ENCODE results near the gene RAD54L. TPM values are rescaled to one million over a fixed set of nuclear protein-coding genes. Genes with fewer than 3 reads are reported as not detected.
"Not testable (repeated sequence)": the region's sequence is repeated elsewhere in the genome, so short reads cannot be mapped to it uniquely, and the experiment has no call there.

The RAD54L gene
- total and polyA plus RNA-seq, 4 experiments from 2014 or later: 0.46 to 1.1 (median 1.0) TPM; not detected in 1

- intact Hi-C loops (cut with micrococcal nuclease): no loop called here
- H3K27me3 Mint-ChIP-seq: peaks cover 0 to 2% of the 10 kb centered on the region in 2 donors
- H3K4me1 ChIP-seq (ENCODE audit: insufficient read depth, low read length): no peaks in the 10 kb centered on the region
- no peaks in the 10 kb centered on the region for H3K36me3 Mint-ChIP-seq
- no peaks in the 10 kb centered on the region for H3K27me3 ChIP-seq (ENCODE audit: insufficient read depth, low read length)
- DNase-seq: no peak
- H3K9me3 ChIP-seq (ENCODE audit: control insufficient read depth in 1 of 2, low read length in 2 of 2): no peaks in the 10 kb centered on the region
- H3K4me1 Mint-ChIP-seq: peaks cover 0 to 5% (median 3%) of the 10 kb centered on the region in 4 donors
- H3K9me3 Mint-ChIP-seq: peaks cover 0 to 2% (median 0%) of the 10 kb centered on the region in 8 donors
- no peak overlapping the region for H3K27ac ChIP-seq (ENCODE audit: low read depth, low read length)
- H3K4me3 ChIP-seq (ENCODE audit: low read length in 2 of 2): no peak overlapping the region
- no peak overlapping the region for H3K4me3 Mint-ChIP-seq
- CTCF ChIA-PET (ENCODE audit: partially characterized antibody): interaction anchor here (1.9 kb wide), 1 partner anchor 185 kb away, joined by 5 read pairs; no protein-coding TSS in a partner anchor
- POLR2A ChIA-PET (ENCODE audit: partially characterized antibody): no interaction called here
- peak overlapping the region in 1 of 7 donors; percentile 21 for H3K27ac Mint-ChIP-seq
- H3K36me3 ChIP-seq (ENCODE audit: insufficient read depth, low read length): no peaks in the 10 kb centered on the region
Observed at GRCh38 chr1:46220808-46221207, 26.8 kb upstream of the RAD54L start.

GRCh38 chr1:46221749-46222148 is 25.8 kb upstream of the RAD54L start:
- intact Hi-C loops (cut with micrococcal nuclease): loop anchor here (2.0 kb wide), 1 partner anchor 25 kb away; the partner anchor contains the start of gene RAD54L
- DNase-seq: no peak
- peaks cover 0 to under 1% (median 0%) of the 10 kb centered on the region in 8 donors for H3K9me3 Mint-ChIP-seq
- no peak overlapping the region for H3K4me3 ChIP-seq (ENCODE audit: low read length in 2 of 2)
- no peaks in the 10 kb centered on the region for H3K9me3 ChIP-seq (ENCODE audit: control insufficient read depth in 1 of 2, low read length in 2 of 2)
- no peak overlapping the region for H3K27ac ChIP-seq (ENCODE audit: low read depth, low read length)
- POLR2A ChIA-PET (ENCODE audit: partially characterized antibody): no interaction called here
- no peaks in the 10 kb centered on the region for H3K36me3 ChIP-seq (ENCODE audit: insufficient read depth, low read length)
- no peaks in the 10 kb centered on the region for H3K4me1 ChIP-seq (ENCODE audit: insufficient read depth, low read length)
- H3K4me3 Mint-ChIP-seq: no peak overlapping the region
- CTCF ChIA-PET (ENCODE audit: partially characterized antibody): interaction anchor here (0.9 to 3.2 kb wide), 2 partner anchors 39 to 45 kb away, joined by 3 to 12 read pairs; no protein-coding TSS in a partner anchor
- H3K27me3 Mint-ChIP-seq: peaks cover 0 to under 1% of the 10 kb centered on the region in 2 donors
- no peaks in the 10 kb centered on the region for H3K27me3 ChIP-seq (ENCODE audit: insufficient read depth, low read length)
- H3K36me3 Mint-ChIP-seq: no peaks in the 10 kb centered on the region
- no peak overlapping the region for H3K27ac Mint-ChIP-seq
- H3K4me1 Mint-ChIP-seq: peaks cover 0 to 5% (median 3%) of the 10 kb centered on the region in 4 donors

GRCh38 chr1:46223055-46223454 is 24.5 kb upstream of the RAD54L start:
- H3K27ac ChIP-seq (ENCODE audit: low read depth, low read length); H3K4me3 ChIP-seq (ENCODE audit: low read length in 2 of 2); H3K4me1 Mint-ChIP-seq; DNase-seq; H3K27me3 ChIP-seq (ENCODE audit: insufficient read depth, low read length); H3K4me3 Mint-ChIP-seq; H3K9me3 ChIP-seq (ENCODE audit: control insufficient read depth in 1 of 2, low read length in 2 of 2); H3K36me3 ChIP-seq (ENCODE audit: insufficient read depth, low read length); H3K4me1 ChIP-seq (ENCODE audit: insufficient read depth, low read length); H3K9me3 Mint-ChIP-seq; H3K36me3 Mint-ChIP-seq; H3K27ac Mint-ChIP-seq; H3K27me3 Mint-ChIP-seq: not testable (repeated sequence)
- ChIA-PET POLR2A (ENCODE audit: partially characterized antibody) (interaction anchor here (1.0 kb wide), 1 partner anchor 125 kb away, joined by 3 read pairs; no protein-coding TSS in a partner anchor), CTCF (ENCODE audit: partially characterized antibody) (interaction anchor here (0.7 to 3.4 kb wide), 27 partner anchors 10 to 229 kb away, joined by 3 to 34 read pairs (median 5); partner anchors contain the start of genes LRRC41, PIK3R3, POMGNT1 and UQCRH)
- intact Hi-C loops (cut with micrococcal nuclease): loop anchor here (1.0 to 2.0 kb wide), 4 partner anchors 24 to 186 kb away; partner anchors contain the start of gene RAD54L

- no peaks in the 10 kb centered on the region for H3K27me3 ChIP-seq (ENCODE audit: insufficient read depth, low read length)
- no peaks in the 10 kb centered on the region for H3K9me3 ChIP-seq (ENCODE audit: control insufficient read depth in 1 of 2, low read length in 2 of 2)
- intact Hi-C loops (cut with micrococcal nuclease): loop anchor here (1.0 to 2.0 kb wide), 4 partner anchors 23 to 186 kb away; partner anchors contain the start of gene RAD54L
- Mint-ChIP-seq H3K4me3 (no peak overlapping the region), H3K4me1 (peaks cover 0 to 5% (median 4%) of the 10 kb centered on the region in 4 donors), H3K36me3 (no peaks in the 10 kb centered on the region), H3K9me3 (no peaks in the 10 kb centered on the region), H3K27me3 (no peaks in the 10 kb centered on the region), H3K27ac (peak overlapping the region in 1 of 7 donors; percentile 74)
- no peak overlapping the region for H3K4me3 ChIP-seq (ENCODE audit: low read length in 2 of 2)
- no peaks in the 10 kb centered on the region for H3K4me1 ChIP-seq (ENCODE audit: insufficient read depth, low read length)
- no peak overlapping the region for H3K27ac ChIP-seq (ENCODE audit: low read depth, low read length)
- no peaks in the 10 kb centered on the region for H3K36me3 ChIP-seq (ENCODE audit: insufficient read depth, low read length)
- POLR2A ChIA-PET (ENCODE audit: partially characterized antibody): interaction anchor here (1.0 kb wide), 1 partner anchor 124 kb away, joined by 3 read pairs; no protein-coding TSS in a partner anchor
- DNase-seq: peak; percentile 41 to 59 (median 49)
- CTCF ChIA-PET (ENCODE audit: partially characterized antibody): interaction anchor here (0.7 to 3.4 kb wide), 32 partner anchors 10 to 229 kb away, joined by 3 to 34 read pairs (median 4); partner anchors contain the start of genes LRRC41, PIK3R3, POMGNT1 and UQCRH
Observed at GRCh38 chr1:46223472-46223943, 24.1 kb upstream of the RAD54L start.

GRCh38 chr1:46224966-46225365 is 22.6 kb upstream of the RAD54L start:
- H3K4me3 Mint-ChIP-seq: no peak overlapping the region
- H3K4me3 ChIP-seq (ENCODE audit: low read length in 2 of 2): no peak overlapping the region

GRCh38 chr1:46231231-46231630 is 16.3 kb upstream of the RAD54L start:
- H3K4me1 ChIP-seq (ENCODE audit: insufficient read depth, low read length); H3K27ac ChIP-seq (ENCODE audit: low read depth, low read length); H3K27me3 ChIP-seq (ENCODE audit: insufficient read depth, low read length); H3K27me3 Mint-ChIP-seq; H3K4me3 Mint-ChIP-seq; DNase-seq; POLR2A ChIA-PET (ENCODE audit: partially characterized antibody); H3K36me3 ChIP-seq (ENCODE audit: insufficient read depth, low read length); H3K36me3 Mint-ChIP-seq; H3K4me3 ChIP-seq (ENCODE audit: low read length in 2 of 2); H3K9me3 ChIP-seq (ENCODE audit: control insufficient read depth in 1 of 2, low read length in 2 of 2); H3K4me1 Mint-ChIP-seq; intact Hi-C loops (cut with micrococcal nuclease); H3K9me3 Mint-ChIP-seq; H3K27ac Mint-ChIP-seq: not testable (repeated sequence)
- CTCF ChIA-PET (ENCODE audit: partially characterized antibody): interaction anchor here (0.6 to 4.6 kb wide), 2 partner anchors 7 to 13 kb away, joined by 3 to 25 read pairs; no protein-coding TSS in a partner anchor

More at GRCh38 chr1:46224966-46225365, 22.6 kb upstream of the RAD54L start:
- POLR2A ChIA-PET (ENCODE audit: partially characterized antibody): no interaction called here
- no peaks in the 10 kb centered on the region for H3K36me3 Mint-ChIP-seq
- Histone ChIP-seq H3K4me1 (ENCODE audit: insufficient read depth, low read length) (no peaks in the 10 kb centered on the region), H3K9me3 (ENCODE audit: control insufficient read depth in 1 of 2, low read length in 2 of 2) (no peaks in the 10 kb centered on the region), H3K27ac (ENCODE audit: low read depth, low read length) (no peak overlapping the region), H3K27me3 (ENCODE audit: insufficient read depth, low read length) (no peaks in the 10 kb centered on the region), H3K36me3 (ENCODE audit: insufficient read depth, low read length) (no peaks in the 10 kb centered on the region)
- H3K4me1 Mint-ChIP-seq: peaks cover 0 to 5% (median 4%) of the 10 kb centered on the region in 4 donors
- intact Hi-C loops (cut with micrococcal nuclease): no loop called here
- H3K9me3 Mint-ChIP-seq: no peaks in the 10 kb centered on the region
- no peak overlapping the region for H3K27ac Mint-ChIP-seq
- no peak for DNase-seq
- CTCF ChIA-PET (ENCODE audit: partially characterized antibody): interaction anchor here (0.7 to 3.4 kb wide), 7 partner anchors 21 to 188 kb away, joined by 3 to 34 read pairs (median 14); partner anchors contain the start of gene POMGNT1
- no peaks in the 10 kb centered on the region for H3K27me3 Mint-ChIP-seq

GRCh38 chr1:46236882-46237281 is 10.7 kb upstream of the RAD54L start:
- no peaks in the 10 kb centered on the region for H3K9me3 ChIP-seq (ENCODE audit: control insufficient read depth in 1 of 2, low read length in 2 of 2)
- no peaks in the 10 kb centered on the region for H3K27me3 ChIP-seq (ENCODE audit: insufficient read depth, low read length)
- no peak overlapping the region for H3K27ac ChIP-seq (ENCODE audit: low read depth, low read length)
- CTCF ChIA-PET (ENCODE audit: partially characterized antibody): no interaction called here
- POLR2A ChIA-PET (ENCODE audit: partially characterized antibody): no interaction called here
- peaks cover 2 to 3% of the 10 kb centered on the region in 2 donors for H3K27me3 Mint-ChIP-seq
- H3K36me3 ChIP-seq (ENCODE audit: insufficient read depth, low read length): no peaks in the 10 kb centered on the region
- no peaks in the 10 kb centered on the region for H3K4me1 ChIP-seq (ENCODE audit: insufficient read depth, low read length)
- no peaks in the 10 kb centered on the region for H3K36me3 Mint-ChIP-seq
- H3K4me3 ChIP-seq (ENCODE audit: low read length in 2 of 2): no peak overlapping the region
- no peak overlapping the region for H3K27ac Mint-ChIP-seq
- no peak overlapping the region for H3K4me3 Mint-ChIP-seq
- intact Hi-C loops (cut with micrococcal nuclease): no loop called here
- peaks cover 0 to 7% (median 3%) of the 10 kb centered on the region in 8 donors for H3K9me3 Mint-ChIP-seq
- no peak for DNase-seq
- no peaks in the 10 kb centered on the region for H3K4me1 Mint-ChIP-seq
